ENCODE data around the gene ARHGEF28. TPM values are rescaled to one million over a fixed set of nuclear protein-coding genes. Genes with fewer than 3 reads are reported as not detected.
A peak's percentile ranks its signal among the peaks of the same experiment; 100 is the strongest.

Gene ARHGEF28
- total and polyA plus RNA-seq, 9 of the 15 experiments (the other 6 are each of a cell fraction or from before 2014, with no cell fraction given) = 0.27 TPM; not detected in 8

GRCh38 chr5:73709536-73710129, 83.6 kb downstream of the ARHGEF28 start:
- in situ Hi-C loops (cut with MboI) = no loop called here
- Histone ChIP-seq H3K4me1 (replicated peaks in 1 of 2; ENCODE audit: control insufficient read depth in 2 of 2, insufficient read depth in 2 of 2, low read length in 2 of 2) (no peaks in the 10 kb centered on the region), H3K4me2 (ENCODE audit: insufficient read depth, low read length) (no peak overlapping the region), H3K9me3 (replicated peaks; ENCODE audit: control insufficient read depth, insufficient read depth, low read depth, low read length) (no peaks in the 10 kb centered on the region), H4K20me1 (replicated peaks; ENCODE audit: control insufficient read depth, insufficient read depth, low read length) (no peaks in the 10 kb centered on the region), H3K9me1 (ENCODE audit: control insufficient read depth, insufficient read depth, low read length) (no peaks in the 10 kb centered on the region), H3K27me3 (ENCODE audit: control insufficient read depth in 2 of 2, insufficient read depth in 2 of 2, low read length in 2 of 2) (peaks cover 0 to 5% of the 10 kb centered on the region in 2 experiments; a peak in 2 of 5 replicates), H3K79me2 (ENCODE audit: control insufficient read depth, insufficient read depth, low read length) (no peaks in the 10 kb centered on the region), H3K36me3 (ENCODE audit: control insufficient read depth, insufficient read depth, low read length) (no peaks in the 10 kb centered on the region), H3K27ac (ENCODE audit: extremely low read depth, low read depth, low read length) (no peak overlapping the region), H3K4me3 (no peak overlapping the region), H2AFZ (ENCODE audit: low read depth, low read length) (no peak overlapping the region), H3K9ac (ENCODE audit: insufficient read depth in 1 of 2, low read depth in 2 of 2, low read length in 2 of 2) (no peak overlapping the region)
- DNase-seq (ENCODE audit: extremely low read depth in 1 of 4, low spot score in 3 of 4) (no peak), ATAC-seq (no peak), FAIRE-seq (no peak)
- no TSS peak for BruUV-seq (replicated peaks)
- ChIA-PET POLR2A (no interaction called here), CTCF (ENCODE audit: low intra/inter-chr PET ratio) (no interaction called here)
- WGBS (ENCODE audit: insufficient coverage, low coverage, missing lambda C conversion rate) = 2% methylated on average over 5 of the region's 5 CpGs
- intact Hi-C loops (cut with micrococcal nuclease) = no loop called here
- TF ChIP-seq ZNF146 (CRISPR knock-in tag; IDR thresholded peaks at IDR 0.05; ENCODE audit: unreplicated experiment) = peak; percentile 9
- no peak for TF ChIP-seq KDM5B (IDR thresholded peaks at IDR 0.05; ENCODE audit: insufficient replicate concordance, low read depth, low read length)

- POLR2A ChIA-PET = interaction anchor here (1.3 kb wide), 1 partner anchor 38 kb away, joined by 4 read pairs; no protein-coding TSS in a partner anchor
- TF ChIP-seq SRSF1 (IDR thresholded peaks at IDR 0.05; ENCODE audit: low read depth, low read length) (no peak), ZNF184 (CRISPR knock-in tag; IDR thresholded peaks at IDR 0.05) (no peak), PBX2 (CRISPR knock-in tag; IDR thresholded peaks at IDR 0.05; ENCODE audit: low read depth) (no peak), PBX2 (tag; conservative IDR thresholded peaks at IDR 0.05; ENCODE audit: low read depth) (no peak), IFI16 (CRISPR knock-in tag; IDR thresholded peaks at IDR 0.05) (no peak), ELF4 (CRISPR knock-in tag; IDR thresholded peaks at IDR 0.05) (no peak), TOE1 (IDR thresholded peaks at IDR 0.05; ENCODE audit: borderline replicate concordance) (no peak), TOE1 (CRISPR knock-in tag; IDR thresholded peaks at IDR 0.05; ENCODE audit: borderline replicate concordance, low read depth) (no peak), KAT2B (IDR thresholded peaks at IDR 0.05; ENCODE audit: low read depth, low read length) (no peak), ZKSCAN3 (CRISPR knock-in tag; IDR thresholded peaks at IDR 0.05) (no peak), ARHGAP35 (IDR thresholded peaks at IDR 0.05; ENCODE audit: partially characterized antibody) (no peak), PHB (CRISPR knock-in tag; IDR thresholded peaks at IDR 0.05) (no peak)
These were observed 90.3 kb downstream of the ARHGEF28 start for GRCh38 chr5:73716284-73716808.

More at GRCh38 chr5:73716284-73716808, 90.3 kb downstream of the ARHGEF28 start:
- H3K4me1 ChIP-seq (replicated peaks in 1 of 2; ENCODE audit: control insufficient read depth in 2 of 2, insufficient read depth in 2 of 2, low read length in 2 of 2) = no peaks in the 10 kb centered on the region
- no peaks in the 10 kb centered on the region for H3K79me2 ChIP-seq (ENCODE audit: control insufficient read depth, insufficient read depth, low read length)
- intact Hi-C loops (cut with micrococcal nuclease) (no loop called here), in situ Hi-C loops (cut with MboI) (no loop called here)
- CTCF ChIA-PET (ENCODE audit: low intra/inter-chr PET ratio) = no interaction called here
- no peaks in the 10 kb centered on the region for H3K36me3 ChIP-seq (ENCODE audit: control insufficient read depth, insufficient read depth, low read length)
- peaks cover 10 to 16% of the 10 kb centered on the region in 2 experiments for H3K27me3 ChIP-seq (ENCODE audit: control insufficient read depth in 2 of 2, insufficient read depth in 2 of 2, low read length in 2 of 2)
- no peak overlapping the region for H3K27ac ChIP-seq (ENCODE audit: extremely low read depth, low read depth, low read length)
- H3K9ac ChIP-seq (ENCODE audit: insufficient read depth in 1 of 2, low read depth in 2 of 2, low read length in 2 of 2) = no peak overlapping the region
- H3K4me3 ChIP-seq = no peak overlapping the region
- H3K9me3 ChIP-seq (replicated peaks; ENCODE audit: control insufficient read depth, insufficient read depth, low read depth, low read length) = no peaks in the 10 kb centered on the region
- FAIRE-seq (no peak), ATAC-seq (no peak), DNase-seq (ENCODE audit: extremely low read depth in 1 of 4, low spot score in 3 of 4) (no peak)
- no peak overlapping the region for H3K4me2 ChIP-seq (ENCODE audit: insufficient read depth, low read length)
- WGBS (ENCODE audit: insufficient coverage, low coverage, missing lambda C conversion rate) = 2% methylated on average over 3 of the region's 3 CpGs
- H2AFZ ChIP-seq (ENCODE audit: low read depth, low read length) = no peak overlapping the region
- H4K20me1 ChIP-seq (replicated peaks; ENCODE audit: control insufficient read depth, insufficient read depth, low read length) = no peaks in the 10 kb centered on the region
- no TSS peak for BruUV-seq (replicated peaks)
- H3K9me1 ChIP-seq (ENCODE audit: control insufficient read depth, insufficient read depth, low read length) = no peaks in the 10 kb centered on the region
